Right lobe of liver (tissue), 6 donors: ENCODE measurements around the gene MRAP2. TPM values are rescaled to one million over a fixed set of nuclear protein-coding genes. Genes with fewer than 3 reads are reported as not detected.

Experiments
- ATAC-seq, 4 donors: fragments of 200-7000 bp; cut with Tn5 transposase; one replicate each; pipeline ENCODE4 v1.9.1; 2020; ENCODE audit warnings: mild to moderate bottlenecking in 4 of 4, moderate library complexity in 4 of 4
- DNase-seq, 3 donors: peaks; one replicate each; pipeline ENCODE4 v3.0.0-alpha.2; 2020
- H3K27ac ChIP-seq, 3 donors: fragments of 200-600 bp; one replicate each; pipeline ENCODE4 v1.8.0; 2022
- H3K27me3 ChIP-seq, 2 donors: fragments of 200-600 bp; one replicate each; pipeline ENCODE4 v1.8.0; 2022
- H3K36me3 ChIP-seq, 4 donors: fragments of 200-600 bp; sonication (generic) in 1 of 4; one replicate each; pipeline versions ENCODE4 v1.5.1 to v1.8.0; 2017 to 2022; ENCODE audit warnings: control low read depth in 1 of 4
- H3K4me1 ChIP-seq, 4 donors: fragments of 200-600 bp; sonication (generic) in 1 of 4; one replicate each; pipeline versions ENCODE4 v1.5.1 to v1.8.0; 2017 to 2022; ENCODE audit warnings: control low read depth in 1 of 4
- H3K4me3 ChIP-seq, 3 donors: fragments of 200-600 bp; one replicate each; pipeline ENCODE4 v1.8.0; 2022
- H3K9me3 ChIP-seq, 4 donors: fragments of 200-600 bp; sonication (generic) in 1 of 4; one replicate each; pipeline versions ENCODE4 v1.5.1 to v1.8.0; 2017 to 2022; ENCODE audit warnings: control low read depth in 1 of 4
- POLR2A ChIP-seq: fragments of 450-650 bp; IDR thresholded peaks from one replicate; pipeline ENCODE4 v1.6.1; 2017; ENCODE audit warnings: antibody characterized with exemption, mild to moderate bottlenecking
- WGBS: methylation state at CpG from one replicate; pipeline ENCODE4 v1.1.6; 2018; ENCODE audit warnings: low coverage, low lambda C conversion rate; ENCODE audit not compliant: insufficient coverage; ENCODE audit errors: missing lambda C conversion rate; 5-methylcytosine and 5-hydroxymethylcytosine counted together
- intact Hi-C, 2 donors: fragments of 100-400 bp; cut with DNase I; formaldehyde crosslinking; loops; one replicate each; pipeline versions ENCODE4 v1.11.2 to v1.14.1; 2022
- total RNA-seq, 6 experiments: library from RNA; depleted of rRNA in 2 of 6; stranded (reverse); fragments of >200 nt in 2 of 6; fragmentation: NEBNext Ultra II Directional in 3 of 6; extraction: Animal tissue kit (Norgen Biotek cat#: 25700) in 3 of 6; gene quantifications; one replicate each; pipeline versions ENCODE4 v1.1.0 to v1.2.4, GENCODE V29; 2016 to 2023
- TF ChIP-seq, protein P1 (sequence below), 4 donors: fragments of 200-600 bp in 3 of 4; fragments of 450-650 bp in 1 of 4; IDR thresholded peaks; one replicate each; pipeline versions ENCODE4 v1.5.1 to v1.8.0; 2016 to 2022; ENCODE audit warnings: antibody characterized with exemption in 4 of 4, mild to moderate bottlenecking in 2 of 4
- donor health status: DM: no; HTN: yes; CAD: no.
- donor health status: DM: no; HTN: no; CAD: no.
- donor health status: DM: no; HTN: no; CAD: no.
- donor health status: DM: no; HTN: yes; CAD: no.
- donor health status: DM: no; HTN: yes; CAD: no.

Gene MRAP2
- total RNA-seq, 6 experiments from 2014 or later = 0.12 to 0.35 (median 0.12) TPM; not detected in 3

DNA sequence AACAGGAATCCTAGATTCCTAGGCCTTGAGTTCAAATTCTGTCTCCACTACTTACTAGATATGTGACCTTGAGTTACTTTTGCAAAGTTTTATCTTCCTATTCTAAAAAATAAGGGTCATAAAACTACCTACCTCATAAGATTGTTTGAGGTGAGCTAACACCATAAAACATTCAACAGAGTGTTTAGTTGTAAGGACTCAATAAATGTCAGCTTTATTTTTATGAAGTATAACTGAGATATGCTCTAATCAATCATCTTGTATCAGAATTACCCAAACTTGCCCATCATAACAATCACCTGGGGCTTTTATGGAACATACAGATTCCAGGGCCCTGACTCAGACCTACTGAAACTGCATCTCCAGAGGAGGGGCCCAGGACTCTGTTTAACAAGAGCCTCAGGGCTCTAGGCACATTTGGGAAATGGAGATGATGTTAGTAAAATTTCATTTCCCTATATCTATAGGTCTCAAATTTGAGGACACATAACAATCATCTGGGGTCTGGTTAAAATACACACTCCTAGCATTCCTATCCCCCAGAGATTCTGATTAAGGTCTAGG lies 35.5 kb upstream of the MRAP2 start:
- Histone ChIP-seq H3K9me3 (no peaks in the 10 kb centered on the region), H3K36me3 (no peaks in the 10 kb centered on the region), H3K4me3 (no peak overlapping the region), H3K27me3 (no peaks in the 10 kb centered on the region), H3K4me1 (no peaks in the 10 kb centered on the region), H3K27ac (no peak overlapping the region)
- intact Hi-C loops = no loop called here
- TF ChIP-seq, protein P1, sequence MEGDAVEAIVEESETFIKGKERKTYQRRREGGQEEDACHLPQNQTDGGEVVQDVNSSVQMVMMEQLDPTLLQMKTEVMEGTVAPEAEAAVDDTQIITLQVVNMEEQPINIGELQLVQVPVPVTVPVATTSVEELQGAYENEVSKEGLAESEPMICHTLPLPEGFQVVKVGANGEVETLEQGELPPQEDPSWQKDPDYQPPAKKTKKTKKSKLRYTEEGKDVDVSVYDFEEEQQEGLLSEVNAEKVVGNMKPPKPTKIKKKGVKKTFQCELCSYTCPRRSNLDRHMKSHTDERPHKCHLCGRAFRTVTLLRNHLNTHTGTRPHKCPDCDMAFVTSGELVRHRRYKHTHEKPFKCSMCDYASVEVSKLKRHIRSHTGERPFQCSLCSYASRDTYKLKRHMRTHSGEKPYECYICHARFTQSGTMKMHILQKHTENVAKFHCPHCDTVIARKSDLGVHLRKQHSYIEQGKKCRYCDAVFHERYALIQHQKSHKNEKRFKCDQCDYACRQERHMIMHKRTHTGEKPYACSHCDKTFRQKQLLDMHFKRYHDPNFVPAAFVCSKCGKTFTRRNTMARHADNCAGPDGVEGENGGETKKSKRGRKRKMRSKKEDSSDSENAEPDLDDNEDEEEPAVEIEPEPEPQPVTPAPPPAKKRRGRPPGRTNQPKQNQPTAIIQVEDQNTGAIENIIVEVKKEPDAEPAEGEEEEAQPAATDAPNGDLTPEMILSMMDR (IDR thresholded peaks at IDR 0.05) = no peak
- TF ChIP-seq POLR2A = no peak
- no peak for ATAC-seq
- DNase-seq = no peak

DNA sequence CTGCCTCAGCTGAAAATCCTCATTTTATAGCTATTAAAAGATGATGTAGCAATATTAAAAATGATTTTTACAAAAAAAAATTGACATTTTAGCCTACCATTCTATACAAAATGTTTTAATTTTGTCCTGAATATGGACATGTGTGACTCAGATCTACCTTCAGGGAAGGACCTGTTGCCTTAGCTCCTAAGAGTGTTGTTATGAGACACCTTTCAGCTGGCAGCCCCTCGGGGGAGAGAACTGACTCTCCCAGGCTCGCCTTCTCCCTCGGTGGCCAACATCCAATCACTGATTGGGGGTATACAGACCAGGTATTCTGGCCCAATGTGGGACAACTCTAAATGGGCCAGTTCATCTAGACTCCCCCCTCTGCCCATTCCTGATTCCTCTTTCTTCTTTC lies 32.5 kb upstream of the MRAP2 start:
- Histone ChIP-seq H3K9me3 (no peaks in the 10 kb centered on the region), H3K36me3 (no peaks in the 10 kb centered on the region), H3K4me3 (no peak overlapping the region), H3K27ac (no peak overlapping the region), H3K4me1 (no peaks in the 10 kb centered on the region), H3K27me3 (no peaks in the 10 kb centered on the region)
- TF ChIP-seq, protein P1 (IDR thresholded peaks at IDR 0.05) = no peak
- TF ChIP-seq POLR2A = no peak
- ATAC-seq (no peak), DNase-seq (no peak)
- intact Hi-C loops = no loop called here
- WGBS = 80% methylated on average over 1 of the region's 3 CpGs

DNA sequence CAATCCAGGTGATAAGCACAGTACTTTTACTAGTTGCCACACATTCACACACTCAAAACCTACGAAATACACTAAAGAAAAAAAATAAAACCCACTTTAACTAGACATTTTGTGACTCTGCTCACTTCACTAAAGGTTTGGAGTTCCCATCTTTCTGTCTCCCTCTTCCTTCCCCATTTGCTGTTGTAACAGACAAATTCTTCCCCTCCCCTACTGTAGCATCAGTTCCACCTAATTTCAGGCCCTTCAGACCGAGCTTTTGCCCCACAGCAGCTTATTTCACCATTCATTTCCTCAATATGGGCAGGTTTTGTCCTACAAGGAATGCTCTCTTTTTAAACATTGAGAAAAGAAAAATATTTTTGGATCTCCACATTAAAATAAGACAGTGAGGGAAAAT lies 31.3 kb upstream of the MRAP2 start:
- intact Hi-C loops = no loop called here
- no peaks in the 10 kb centered on the region for H3K9me3 ChIP-seq
- 39% methylated on average over 2 of the region's 2 CpGs for WGBS
- TF ChIP-seq, protein P1 (IDR thresholded peaks at IDR 0.05) = no peak
- TF ChIP-seq POLR2A = no peak
- ATAC-seq (no peak), DNase-seq (no peak)
- H3K4me3 ChIP-seq = no peak overlapping the region
- H3K4me1 ChIP-seq = no peaks in the 10 kb centered on the region
- no peaks in the 10 kb centered on the region for H3K36me3 ChIP-seq
- no peaks in the 10 kb centered on the region for H3K27me3 ChIP-seq
- H3K27ac ChIP-seq = no peak overlapping the region

DNA sequence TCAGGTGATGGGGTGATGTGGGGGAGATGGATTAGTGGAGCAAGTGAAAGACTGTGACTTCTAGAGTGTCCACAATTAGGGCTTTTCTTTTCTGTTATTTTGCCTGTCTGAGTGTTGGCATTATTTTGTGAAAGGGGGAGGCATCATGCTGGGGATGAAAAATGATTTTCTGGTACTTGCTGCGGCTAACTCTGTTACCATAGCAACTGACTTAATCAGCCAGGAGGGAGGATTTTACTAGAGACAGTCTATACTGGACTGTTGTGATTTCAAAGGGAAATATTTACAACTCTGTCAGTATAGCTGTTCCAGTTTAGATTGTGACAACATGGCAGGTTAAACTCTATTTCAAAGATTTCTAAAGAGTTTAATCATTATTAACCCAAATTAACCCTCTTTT lies 30.4 kb upstream of the MRAP2 start:
- TF ChIP-seq, protein P1 (IDR thresholded peaks at IDR 0.05) = no peak
- no peak for TF ChIP-seq POLR2A
- no peak overlapping the region for H3K27ac ChIP-seq
- intact Hi-C loops = no loop called here

DNA sequence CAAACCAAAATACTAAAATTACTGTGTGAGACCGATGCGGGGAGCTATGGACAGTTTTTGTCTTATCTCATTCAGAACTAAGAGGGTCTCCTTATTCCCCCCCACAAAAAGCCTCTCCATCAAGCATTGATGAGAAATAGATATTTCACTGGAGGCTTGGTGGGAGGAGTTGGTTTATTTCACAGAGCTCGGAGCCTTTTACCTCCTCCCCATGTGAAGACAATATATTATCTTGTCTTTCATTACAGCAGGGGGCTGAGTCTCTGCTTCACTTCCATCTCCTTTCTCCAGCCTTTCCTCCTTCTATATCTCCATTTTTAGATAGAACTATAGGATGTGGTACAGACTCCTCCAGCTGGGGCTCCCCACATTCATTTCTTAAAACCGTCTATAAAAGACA lies 29.9 kb upstream of the MRAP2 start:
- Histone ChIP-seq H3K36me3 (no peaks in the 10 kb centered on the region), H3K4me3 (no peak overlapping the region), H3K4me1 (no peaks in the 10 kb centered on the region), H3K27ac (no peak overlapping the region), H3K9me3 (no peaks in the 10 kb centered on the region), H3K27me3 (no peaks in the 10 kb centered on the region)
- ATAC-seq (no peak), DNase-seq (no peak)
- intact Hi-C loops = no loop called here
- TF ChIP-seq, protein P1 (IDR thresholded peaks at IDR 0.05) = no peak
- TF ChIP-seq POLR2A = no peak
- 72% methylated on average over 4 of the region's 4 CpGs for WGBS

More for the DNA sequence above, 30.4 kb upstream of the MRAP2 start:
- Histone ChIP-seq H3K9me3 (no peaks in the 10 kb centered on the region), H3K4me1 (no peaks in the 10 kb centered on the region), H3K4me3 (no peak overlapping the region), H3K36me3 (no peaks in the 10 kb centered on the region), H3K27me3 (no peaks in the 10 kb centered on the region)
- WGBS = 30% methylated on average over 1 of the region's 1 CpG
- DNase-seq (no peak), ATAC-seq (no peak)
